Upper lobe of left lung (tissue), 4 donors: Measurements from ENCODE around the gene STOML1.

Experiments used
- CTCF ChIP-seq, 6 experiments: fragments of 450-650 bp in 4 of 6; fragments of 200-600 bp in 2 of 6; sonication (generic) in 2 of 6; IDR thresholded peaks; one replicate each; pipeline ENCODE4 v1.5.1; 2016 to 2019; ENCODE audit warnings: antibody characterized with exemption in 6 of 6
- EP300 ChIP-seq, 4 donors: sonication (generic); formaldehyde crosslinking; IDR thresholded peaks; one replicate each; pipeline ENCODE4 v1.5.1; 2017; ENCODE audit warnings: antibody characterized with exemption in 4 of 4, control low read depth in 2 of 4
- POLR2AphosphoS5 ChIP-seq, 2 donors: sonication (generic); formaldehyde crosslinking; IDR thresholded peaks; one replicate each; pipeline ENCODE4 v1.5.1; 2017; ENCODE audit warnings: antibody characterized with exemption in 2 of 2

- TF ChIP-seq CTCF (IDR thresholded peaks at IDR 0.05) (no peak), EP300 (IDR thresholded peaks at IDR 0.05) (no peak), POLR2AphosphoS5 (IDR thresholded peaks at IDR 0.05) (no peak)
These were observed 32.6 kb upstream of the STOML1 start for GRCh38 chr15:74024687-74025086.
